Right hindlimb (tissue), 1 donor: ENCODE measurements around the gene RBMS1.

Source experiments
- DNase-seq: peaks from one replicate; pipeline ENCODE4 v3.0.0-alpha.2; 2018

The RBMS1 gene

GRCh38 chr2:160242893-160243564 is 250.6 kb downstream of the RBMS1 start:
- DNase-seq = no peak

GRCh38 chr2:160241251-160242137 is 252.1 kb downstream of the RBMS1 start:
- DNase-seq = peak; percentile 49

DNA sequence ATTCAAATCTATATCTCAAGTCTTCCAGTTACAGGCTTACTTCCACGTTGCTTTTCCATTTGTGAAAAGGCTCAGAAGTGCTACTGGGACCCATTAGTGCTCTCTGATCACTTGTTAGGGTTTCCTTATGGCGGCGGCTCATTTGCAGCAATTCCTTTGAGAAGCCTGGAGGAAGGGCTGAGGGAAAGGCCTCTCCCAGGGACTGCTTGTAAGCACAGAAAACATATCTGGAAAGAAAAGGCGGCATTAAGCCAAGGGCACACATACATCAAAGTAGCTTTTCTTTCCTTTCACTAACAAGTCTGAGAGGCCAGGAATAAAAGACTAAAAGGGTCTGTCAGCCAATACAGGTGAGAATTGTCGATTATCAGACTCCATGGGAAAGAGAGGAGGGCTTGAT is 254.2 kb downstream of the RBMS1 start:
- DNase-seq = no peak

GRCh38 chr2:160238392-160238791 is 255.2 kb downstream of the RBMS1 start:
- no peak for DNase-seq

DNA sequence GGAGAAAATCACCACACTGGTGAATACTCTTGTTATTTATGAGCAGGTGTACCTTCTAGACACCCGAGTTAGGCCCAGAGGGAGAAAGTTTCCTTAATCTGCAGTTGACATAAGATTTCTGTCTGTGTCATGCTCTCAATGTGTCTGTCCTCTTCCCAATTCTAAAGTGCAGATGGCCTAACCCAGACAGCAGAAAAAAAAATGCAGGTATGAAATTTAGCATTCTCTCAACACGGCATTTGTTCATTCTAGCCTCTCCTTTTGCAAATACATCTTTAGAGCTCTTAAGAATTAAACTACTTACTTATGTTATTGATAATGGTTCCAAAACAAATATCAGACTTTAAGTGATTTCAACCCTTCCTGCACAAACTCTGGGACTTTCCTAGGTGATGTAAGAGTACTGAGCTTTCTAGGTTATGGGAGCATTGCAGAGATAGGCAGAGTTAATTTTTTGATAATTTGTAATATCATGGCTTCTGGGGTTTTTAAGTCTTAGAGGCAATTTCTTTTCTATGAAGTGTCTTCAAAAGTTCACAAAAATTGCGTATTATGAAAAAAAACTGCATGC is 260.6 kb downstream of the RBMS1 start:
- DNase-seq = no peak

GRCh38 chr2:160229591-160229990 is 264.0 kb downstream of the RBMS1 start:
- no peak for DNase-seq

- no peak for DNase-seq
These were observed 265.3 kb downstream of the RBMS1 start for GRCh38 chr2:160228141-160228917.

GRCh38 chr2:160227293-160227915 is 266.2 kb downstream of the RBMS1 start:
- DNase-seq = no peak

GRCh38 chr2:160226367-160226766 is 267.2 kb downstream of the RBMS1 start:
- DNase-seq = no peak

DNA sequence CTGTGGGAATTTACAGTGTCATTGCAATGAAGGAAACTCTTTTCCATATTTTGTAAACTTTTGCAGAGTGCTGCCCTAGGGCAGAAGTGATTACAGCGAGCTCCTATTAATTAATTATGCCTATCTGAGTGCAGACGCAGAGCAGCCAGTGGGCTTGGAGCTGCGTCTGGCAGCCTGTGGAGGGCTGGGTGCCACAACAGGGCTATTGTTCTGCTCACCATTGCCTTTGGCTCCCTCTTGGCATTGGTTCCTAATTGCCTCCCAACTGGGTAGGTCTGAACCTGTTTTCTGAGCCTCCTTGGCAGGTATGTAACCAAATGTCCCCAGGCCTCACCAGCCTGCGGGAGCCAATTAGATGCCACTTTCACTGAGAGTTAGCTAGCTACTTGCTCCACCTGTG is 267.9 kb downstream of the RBMS1 start:
- no peak for DNase-seq

GRCh38 chr2:160224507-160224906 is 269.1 kb downstream of the RBMS1 start:
- no peak for DNase-seq

DNA sequence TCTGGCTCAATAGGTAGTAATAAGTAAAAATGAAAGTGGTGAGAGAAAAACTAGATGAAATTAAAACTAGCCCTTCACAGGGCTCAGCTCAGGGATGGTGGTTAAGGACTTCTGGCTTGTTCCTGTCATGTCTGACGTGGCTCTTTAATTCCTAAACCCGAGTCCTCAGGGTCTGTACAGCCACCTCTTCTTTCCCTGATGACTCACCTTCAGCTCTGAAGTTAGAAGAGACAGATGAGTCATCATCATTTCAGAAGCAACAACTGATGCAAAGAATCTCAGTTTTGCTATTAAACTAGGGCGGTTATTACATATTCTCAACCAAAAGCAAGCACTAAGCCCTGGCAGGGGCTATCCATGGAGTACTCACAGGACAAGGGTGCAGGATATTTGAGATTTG is 269.5 kb downstream of the RBMS1 start:
- no peak for DNase-seq

GRCh38 chr2:160223560-160223959 is 270.0 kb downstream of the RBMS1 start:
- DNase-seq = no peak

DNA sequence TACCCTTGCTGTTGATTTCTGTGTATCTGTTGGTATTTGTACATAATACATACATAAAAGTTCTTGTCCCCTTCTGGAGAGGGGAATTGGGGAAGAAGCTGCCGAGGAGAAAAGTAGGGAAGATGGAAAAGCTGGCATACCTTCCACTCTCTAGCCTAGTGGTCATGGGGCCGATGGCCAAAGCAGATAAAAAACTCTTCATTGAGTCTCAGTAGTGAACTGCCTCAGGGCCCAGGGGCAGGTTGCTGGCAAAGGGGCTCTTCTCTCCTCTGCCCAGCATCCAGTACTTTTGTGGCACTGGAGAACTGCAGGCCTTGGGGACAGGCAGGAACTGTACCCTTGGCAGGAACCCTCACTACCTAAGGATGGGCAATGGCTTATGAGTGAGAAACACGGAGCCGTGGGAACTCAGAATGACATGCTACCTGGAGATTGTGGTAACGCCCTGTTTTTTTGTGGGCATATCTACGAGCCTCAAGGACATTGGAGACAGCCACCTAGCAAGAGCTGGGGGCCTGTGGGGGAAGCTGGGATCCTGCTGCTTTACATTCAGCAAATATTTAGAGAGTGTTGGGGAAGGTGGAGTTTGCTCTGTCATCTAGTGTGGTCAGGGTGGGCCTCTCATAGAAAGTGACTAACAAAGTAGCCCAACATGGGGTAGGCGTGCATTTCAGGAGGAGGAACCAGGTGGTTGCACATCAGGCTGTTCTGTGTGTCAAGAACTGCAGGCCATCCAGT is 270.9 kb downstream of the RBMS1 start:
- no peak for DNase-seq
